Measurements from ENCODE around the gene MEN1. TPM values are rescaled to one million over a fixed set of nuclear protein-coding genes. Genes with fewer than 3 reads are reported as not detected.

MEN1 gene
- total RNA-seq, 1 donor from 2014 or later, result 24.6 TPM

DNA sequence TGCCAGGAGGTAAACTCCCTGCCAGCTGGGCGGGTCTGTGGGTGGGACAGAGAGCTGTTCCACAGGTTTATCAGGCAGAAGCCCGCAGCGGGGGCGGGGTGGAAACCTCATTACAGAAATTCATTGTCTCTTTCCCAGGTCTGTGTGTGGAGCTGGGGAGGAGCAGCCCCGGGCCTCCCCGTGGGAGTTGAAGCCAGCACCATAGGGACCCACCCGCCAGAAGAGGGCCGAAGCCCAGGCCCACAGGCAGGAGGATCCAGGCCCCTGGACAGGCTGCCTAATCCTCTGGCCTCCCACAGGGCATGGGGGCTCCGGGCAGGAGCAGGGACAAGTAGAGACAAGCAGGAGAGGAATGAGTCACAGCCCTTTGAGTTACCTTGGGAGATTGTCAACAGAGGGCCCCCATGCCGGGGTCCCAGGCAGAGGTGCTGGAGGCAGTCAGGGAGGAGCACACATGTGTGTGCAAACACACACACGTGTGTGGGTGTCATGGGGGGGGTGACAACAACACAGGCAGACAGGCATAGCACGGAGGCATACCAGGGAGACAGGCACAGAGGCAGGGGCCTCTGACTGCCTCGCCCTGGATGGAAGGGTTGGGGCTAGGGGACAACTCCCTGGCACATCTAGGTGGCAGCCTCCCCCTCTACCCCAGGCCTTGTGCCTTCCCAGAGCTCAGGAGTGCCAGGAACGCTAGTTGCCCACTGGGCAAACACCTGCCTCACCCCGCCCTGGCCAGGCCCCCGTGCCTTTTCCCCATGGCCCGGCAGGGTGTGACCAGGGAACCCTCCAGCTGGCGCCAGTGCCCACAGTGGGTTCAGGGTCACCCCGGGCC is 32.7 kb upstream of the MEN1 start:
- DNase-seq (ENCODE audit: low read depth), result no peak
- no peaks in the 10 kb centered on the region for H3K27me3 ChIP-seq (ENCODE audit: control insufficient read depth, insufficient read depth, low read length)
- no peaks in the 10 kb centered on the region for H3K36me3 ChIP-seq (ENCODE audit: control insufficient read depth, insufficient read depth, low read length)
- H3K4me3 ChIP-seq (ENCODE audit: low read depth, low read length), result no peak overlapping the region
- TF ChIP-seq, protein P1, sequence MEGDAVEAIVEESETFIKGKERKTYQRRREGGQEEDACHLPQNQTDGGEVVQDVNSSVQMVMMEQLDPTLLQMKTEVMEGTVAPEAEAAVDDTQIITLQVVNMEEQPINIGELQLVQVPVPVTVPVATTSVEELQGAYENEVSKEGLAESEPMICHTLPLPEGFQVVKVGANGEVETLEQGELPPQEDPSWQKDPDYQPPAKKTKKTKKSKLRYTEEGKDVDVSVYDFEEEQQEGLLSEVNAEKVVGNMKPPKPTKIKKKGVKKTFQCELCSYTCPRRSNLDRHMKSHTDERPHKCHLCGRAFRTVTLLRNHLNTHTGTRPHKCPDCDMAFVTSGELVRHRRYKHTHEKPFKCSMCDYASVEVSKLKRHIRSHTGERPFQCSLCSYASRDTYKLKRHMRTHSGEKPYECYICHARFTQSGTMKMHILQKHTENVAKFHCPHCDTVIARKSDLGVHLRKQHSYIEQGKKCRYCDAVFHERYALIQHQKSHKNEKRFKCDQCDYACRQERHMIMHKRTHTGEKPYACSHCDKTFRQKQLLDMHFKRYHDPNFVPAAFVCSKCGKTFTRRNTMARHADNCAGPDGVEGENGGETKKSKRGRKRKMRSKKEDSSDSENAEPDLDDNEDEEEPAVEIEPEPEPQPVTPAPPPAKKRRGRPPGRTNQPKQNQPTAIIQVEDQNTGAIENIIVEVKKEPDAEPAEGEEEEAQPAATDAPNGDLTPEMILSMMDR (IDR thresholded peaks at IDR 0.05; ENCODE audit: insufficient read depth, low read length, poor library complexity, severe bottlenecking), result no peak

DNA sequence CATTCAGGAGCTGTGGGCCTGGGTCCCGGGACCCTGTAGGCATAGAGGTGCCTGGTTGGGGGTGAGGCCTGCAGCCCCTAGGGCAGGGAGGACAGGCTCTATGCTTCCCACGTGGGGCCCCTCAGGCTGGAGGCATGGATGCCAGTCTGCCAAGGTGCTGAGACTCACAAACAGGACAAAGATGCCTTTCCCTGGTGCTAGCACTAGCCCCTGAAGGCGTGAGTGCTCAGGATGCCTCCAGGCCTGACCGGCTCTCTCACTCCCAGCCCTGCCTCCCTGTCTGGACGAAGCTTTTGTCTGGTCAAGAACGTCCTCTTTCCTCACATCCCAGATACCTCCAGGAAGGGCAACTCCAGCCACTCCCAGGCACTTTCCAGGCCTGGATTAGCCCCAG is 32.0 kb upstream of the MEN1 start:
- Histone ChIP-seq H3K27me3 (ENCODE audit: control insufficient read depth, insufficient read depth, low read length) (no peaks in the 10 kb centered on the region), H3K36me3 (ENCODE audit: control insufficient read depth, insufficient read depth, low read length) (no peaks in the 10 kb centered on the region), H3K4me3 (ENCODE audit: low read depth, low read length) (no peak overlapping the region)
- TF ChIP-seq, protein P1 (IDR thresholded peaks at IDR 0.05; ENCODE audit: insufficient read depth, low read length, poor library complexity, severe bottlenecking), result no peak
- no peak for DNase-seq (ENCODE audit: low read depth)

DNA sequence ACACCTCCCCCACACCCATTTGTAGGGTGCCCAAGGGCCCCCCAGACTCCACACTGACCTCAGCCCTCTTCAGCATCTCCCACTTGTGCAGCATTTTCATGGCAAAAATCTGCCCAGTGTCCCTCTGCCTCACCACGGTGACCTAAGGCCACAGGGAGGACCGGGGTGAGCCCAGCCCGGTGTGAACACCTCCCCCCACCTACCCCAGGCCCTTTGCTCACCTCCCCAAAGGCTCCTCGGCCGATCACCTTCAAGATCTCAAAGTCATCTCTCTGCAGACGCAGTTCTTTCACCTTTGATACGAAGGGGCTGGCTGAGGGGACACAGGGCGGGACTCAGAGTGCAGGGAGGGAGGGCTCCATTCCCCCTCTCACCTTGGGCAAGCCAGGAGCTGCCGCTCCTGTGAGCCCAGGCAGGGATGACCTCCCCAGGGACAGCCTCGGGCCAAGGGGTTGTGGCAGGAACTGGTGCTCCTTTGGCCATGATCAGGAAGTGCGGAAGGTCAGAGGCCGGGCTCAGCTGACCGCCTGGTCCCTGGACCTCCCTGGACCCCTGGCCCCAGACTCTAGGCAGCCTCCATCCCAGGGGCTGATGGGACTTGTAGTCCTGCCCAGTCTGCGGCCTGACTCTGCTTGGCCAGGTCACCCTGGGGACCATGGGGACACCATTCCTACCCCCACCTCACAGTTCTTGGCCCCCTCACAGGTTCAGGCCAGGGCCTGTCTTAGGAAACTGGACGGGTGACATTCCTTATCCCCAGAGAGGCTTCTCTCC is 31.4 kb upstream of the MEN1 start:
- Histone ChIP-seq H3K4me3 (ENCODE audit: low read depth, low read length) (no peak overlapping the region), H3K27me3 (ENCODE audit: control insufficient read depth, insufficient read depth, low read length) (no peaks in the 10 kb centered on the region), H3K36me3 (ENCODE audit: control insufficient read depth, insufficient read depth, low read length) (no peaks in the 10 kb centered on the region)
- DNase-seq (ENCODE audit: low read depth), result no peak
- TF ChIP-seq, protein P1 (IDR thresholded peaks at IDR 0.05; ENCODE audit: insufficient read depth, low read length, poor library complexity, severe bottlenecking), result no peak

DNA sequence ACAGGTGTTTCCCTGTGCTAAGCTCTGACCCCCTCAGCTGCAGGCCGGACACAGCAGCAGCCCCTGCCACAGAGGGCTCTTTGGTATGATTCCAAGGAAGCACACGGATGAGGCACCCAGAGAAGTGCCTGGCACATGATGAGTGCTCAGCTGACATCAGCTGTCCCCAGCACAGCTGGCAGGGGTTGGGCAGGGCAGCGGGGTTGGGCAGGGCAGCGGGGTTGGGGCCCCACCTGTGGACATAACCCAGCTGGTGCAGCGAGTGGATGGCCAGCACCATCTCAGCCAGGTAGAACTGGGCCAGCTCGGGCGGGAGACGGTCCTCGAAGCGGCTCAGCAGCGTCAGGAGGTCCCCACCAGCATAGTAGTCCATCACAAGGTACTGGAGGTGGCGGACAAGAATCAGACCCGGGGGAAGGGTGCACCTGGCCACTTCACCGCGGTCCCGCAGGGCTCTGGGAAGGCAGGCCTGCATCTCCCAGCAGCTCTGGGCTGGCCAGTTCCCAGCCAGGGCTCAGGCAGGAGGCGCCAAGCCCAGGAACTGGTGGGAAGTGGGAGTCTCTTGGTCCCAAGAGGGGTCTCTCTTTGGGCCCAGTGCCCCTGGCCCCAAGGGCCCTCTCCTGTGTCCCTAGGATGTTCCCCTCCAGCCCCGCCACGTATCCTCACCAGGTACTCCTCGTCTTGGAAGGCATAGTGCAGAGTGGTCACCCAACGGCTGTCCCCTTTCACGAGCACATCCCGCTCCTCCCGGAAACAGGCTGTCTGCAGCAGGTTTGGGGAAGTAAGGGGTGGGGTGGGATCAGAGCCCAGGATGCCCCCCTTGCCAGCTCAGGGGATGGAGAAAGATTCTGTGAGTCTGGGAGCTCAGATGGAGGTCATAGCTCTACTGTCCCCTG is 29.8 kb upstream of the MEN1 start:
- no peaks in the 10 kb centered on the region for H3K27me3 ChIP-seq (ENCODE audit: control insufficient read depth, insufficient read depth, low read length)
- H3K36me3 ChIP-seq (ENCODE audit: control insufficient read depth, insufficient read depth, low read length), result no peaks in the 10 kb centered on the region
- H3K4me3 ChIP-seq (ENCODE audit: low read depth, low read length), result no peak overlapping the region
- TF ChIP-seq, protein P1 (IDR thresholded peaks at IDR 0.05; ENCODE audit: insufficient read depth, low read length, poor library complexity, severe bottlenecking), result no peak
- DNase-seq (ENCODE audit: low read depth), result no peak

DNA sequence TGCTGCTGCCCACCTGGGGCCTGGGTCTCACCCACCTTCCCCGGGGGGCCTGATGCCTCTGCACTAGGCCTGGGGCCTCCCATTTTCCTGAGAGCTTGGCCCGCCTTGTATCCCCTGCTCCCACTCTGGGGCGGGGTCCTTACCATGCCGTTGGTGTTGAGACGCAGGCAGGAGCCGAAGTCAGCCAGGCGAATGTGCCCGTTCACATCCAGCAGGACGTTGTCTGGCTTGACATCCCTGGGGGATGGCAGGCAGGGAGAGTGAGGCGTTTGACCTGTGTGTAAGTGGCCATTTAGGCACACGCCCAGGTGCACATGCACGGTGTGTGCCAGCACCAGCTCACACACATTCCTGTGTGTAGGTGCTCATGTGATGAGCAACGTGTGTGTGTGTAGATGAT is 29.0 kb upstream of the MEN1 start:
- TF ChIP-seq, protein P1 (IDR thresholded peaks at IDR 0.05; ENCODE audit: insufficient read depth, low read length, poor library complexity, severe bottlenecking), result no peak
- Histone ChIP-seq H3K4me3 (ENCODE audit: low read depth, low read length) (no peak overlapping the region), H3K36me3 (ENCODE audit: control insufficient read depth, insufficient read depth, low read length) (no peaks in the 10 kb centered on the region), H3K27me3 (ENCODE audit: control insufficient read depth, insufficient read depth, low read length) (no peaks in the 10 kb centered on the region)
- no peak for DNase-seq (ENCODE audit: low read depth)

Measured in kidney epithelial cell (primary cell).